Uterus (tissue), 4 donors: ENCODE data around the gene C18orf63. TPM values are rescaled to one million over a fixed set of nuclear protein-coding genes. Genes with fewer than 3 reads are reported as not detected.

Experiments
- DNase-seq, 2 donors: peaks; one replicate each; pipeline ENCODE4 v3.0.0-alpha.2; 2019 to 2020
- H3K27ac ChIP-seq, 2 donors: fragments of 200-600 bp; sonication (generic); 1 replicate in 1 of 2; 2 replicates in 1 of 2; pipeline ENCODE4 v1.5.1; 2016 to 2018
- H3K27me3 ChIP-seq, 2 donors: fragments of 200-600 bp; sonication (generic); one replicate each; pipeline ENCODE4 v1.5.1; 2018 to 2019; ENCODE audit warnings: control low read depth in 1 of 2
- H3K36me3 ChIP-seq, 2 donors: fragments of 200-600 bp; sonication (generic); one replicate each; pipeline ENCODE4 v1.5.1; 2019; ENCODE audit warnings: control low read depth in 1 of 2
- H3K4me1 ChIP-seq, 2 donors: fragments of 200-600 bp; sonication (generic); one replicate each; pipeline ENCODE4 v1.5.1; 2018 to 2019; ENCODE audit warnings: control low read depth in 1 of 2
- H3K4me3 ChIP-seq, 2 donors: fragments of 200-600 bp; sonication (generic); 1 replicate in 1 of 2; 2 replicates in 1 of 2; pipeline ENCODE4 v1.5.1; 2018 to 2019; ENCODE audit warnings: mild to moderate bottlenecking in 1 of 2
- H3K9me3 ChIP-seq, 2 donors: fragments of 200-600 bp; sonication (generic); one replicate each; pipeline ENCODE4 v1.5.1; 2019; ENCODE audit warnings: control low read depth in 1 of 2
- CTCF ChIP-seq, 4 experiments: fragments of 200-600 bp in 2 of 4; fragments of 450-650 bp in 2 of 4; sonication (generic) in 2 of 4; IDR thresholded peaks; one replicate each; pipeline ENCODE4 v1.5.1; 2016 to 2019; ENCODE audit warnings: antibody characterized with exemption in 4 of 4, mild to moderate bottlenecking in 2 of 4, moderate library complexity in 1 of 4
- POLR2A ChIP-seq, 2 donors: fragments of 450-650 bp; IDR thresholded peaks; one replicate each; pipeline ENCODE4 v1.6.1; 2016; ENCODE audit warnings: antibody characterized with exemption in 2 of 2, mild to moderate bottlenecking in 1 of 2, moderate library complexity in 1 of 2
- intact Hi-C: fragments of 100-400 bp; cut with DNase I; formaldehyde crosslinking; loops from one replicate; pipeline ENCODE4 v1.15.1; 2023; ENCODE audit warnings: low total_unique reads
- total RNA-seq, 4 donors: library from RNA; depleted of rRNA in 3 of 4; stranded (reverse); fragments of >200 nt in 3 of 4; gene quantifications; one replicate each; pipeline versions ENCODE4 v1.1.0 to v1.2.4, GENCODE V29; 2014 to 2023
- donor health status: DM: yes; HTN: yes; CAD: no.

The C18orf63 gene
- total RNA-seq, 4 donors from 2014 or later, result not detected

GRCh38 chr18:74367905-74368304, 52.3 kb downstream of the C18orf63 start:
- H3K27me3 ChIP-seq, result no peaks in the 10 kb centered on the region
- H3K4me1 ChIP-seq, result no peaks in the 10 kb centered on the region
- H3K36me3 ChIP-seq, result no peaks in the 10 kb centered on the region
- no peak for TF ChIP-seq CTCF (IDR thresholded peaks at IDR 0.05)
- TF ChIP-seq POLR2A (IDR thresholded peaks at IDR 0.05), result no peak
- H3K4me3 ChIP-seq, result no peak overlapping the region
- intact Hi-C loops, result no loop called here
- H3K9me3 ChIP-seq, result no peaks in the 10 kb centered on the region
- H3K27ac ChIP-seq, result no peak overlapping the region
- DNase-seq, result no peak

- no peak for TF ChIP-seq POLR2A (IDR thresholded peaks at IDR 0.05)
- TF ChIP-seq CTCF (IDR thresholded peaks at IDR 0.05), result no peak
- Histone ChIP-seq H3K36me3 (no peaks in the 10 kb centered on the region), H3K4me3 (no peak overlapping the region), H3K27ac (no peak overlapping the region), H3K4me1 (no peaks in the 10 kb centered on the region), H3K9me3 (no peaks in the 10 kb centered on the region), H3K27me3 (no peaks in the 10 kb centered on the region)
- DNase-seq, result no peak
- intact Hi-C loops, result no loop called here
These were observed 53.5 kb downstream of the C18orf63 start for GRCh38 chr18:74368901-74369705.

DNA sequence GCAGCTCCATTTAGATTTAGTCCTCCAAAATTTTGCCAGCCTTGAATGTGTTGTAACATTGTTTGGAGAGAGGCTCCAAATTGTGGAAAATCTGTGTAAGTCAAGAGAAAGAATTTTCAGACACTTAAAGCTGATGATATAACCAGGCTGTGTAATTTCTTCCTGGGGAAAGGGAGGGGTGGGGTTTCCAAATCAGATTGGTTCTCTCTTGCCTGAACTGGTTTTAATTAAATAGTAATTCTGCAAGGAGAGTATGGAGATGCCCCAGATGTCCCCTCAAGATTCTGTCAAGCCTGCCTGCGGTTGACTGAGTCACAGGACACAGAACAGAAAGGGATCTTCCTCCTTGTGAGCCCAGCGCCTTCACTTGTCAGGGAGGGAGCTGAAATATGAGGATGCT, 54.5 kb downstream of the C18orf63 start:
- H3K27ac ChIP-seq, result no peak overlapping the region
- H3K9me3 ChIP-seq, result no peaks in the 10 kb centered on the region
- intact Hi-C loops, result no loop called here
- no peaks in the 10 kb centered on the region for H3K27me3 ChIP-seq
- no peak overlapping the region for H3K4me3 ChIP-seq
- TF ChIP-seq CTCF (IDR thresholded peaks at IDR 0.05) (no peak), POLR2A (IDR thresholded peaks at IDR 0.05) (no peak)
- no peaks in the 10 kb centered on the region for H3K36me3 ChIP-seq
- no peak for DNase-seq
- no peaks in the 10 kb centered on the region for H3K4me1 ChIP-seq

- Histone ChIP-seq H3K27ac (no peak overlapping the region), H3K4me3 (no peak overlapping the region), H3K36me3 (no peaks in the 10 kb centered on the region), H3K4me1 (no peaks in the 10 kb centered on the region), H3K9me3 (no peaks in the 10 kb centered on the region), H3K27me3 (no peaks in the 10 kb centered on the region)
- intact Hi-C loops, result no loop called here
- DNase-seq, result no peak
- TF ChIP-seq POLR2A (IDR thresholded peaks at IDR 0.05), result no peak
- no peak for TF ChIP-seq CTCF (IDR thresholded peaks at IDR 0.05)
These were observed 57.8 kb downstream of the C18orf63 start for GRCh38 chr18:74373428-74373827.

DNA sequence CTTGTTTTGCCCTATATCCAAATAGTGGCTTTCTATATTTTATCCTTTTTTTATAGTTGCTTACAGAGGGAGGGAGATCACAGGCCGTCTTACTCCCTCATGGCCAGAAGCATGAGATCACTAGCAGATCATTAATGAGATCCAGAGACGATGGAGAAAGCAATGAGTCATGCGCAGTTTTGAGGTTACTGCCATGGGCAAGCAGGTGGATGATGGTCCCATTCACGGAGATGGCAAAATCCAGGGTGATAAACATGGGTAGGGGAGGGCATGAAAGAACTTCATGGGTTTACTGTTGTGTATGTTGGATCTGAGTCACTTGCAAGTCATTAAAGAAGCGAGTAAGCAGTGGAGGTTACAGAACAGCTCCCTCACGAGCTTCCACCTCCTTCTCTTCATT, 60.4 kb downstream of the C18orf63 start:
- Histone ChIP-seq H3K27me3 (no peaks in the 10 kb centered on the region), H3K36me3 (no peaks in the 10 kb centered on the region), H3K9me3 (no peaks in the 10 kb centered on the region), H3K4me3 (no peak overlapping the region), H3K4me1 (no peaks in the 10 kb centered on the region), H3K27ac (peak overlapping the region in 1 of 2 donors; percentile 33)
- intact Hi-C loops, result no loop called here
- DNase-seq, result no peak
- TF ChIP-seq CTCF (IDR thresholded peaks at IDR 0.05), result no peak
- TF ChIP-seq POLR2A (IDR thresholded peaks at IDR 0.05), result no peak
